CD4-positive, alpha-beta T cell treated with Interleukin-6 at 100 ng/mL for 8 hours (primary cell): ENCODE data around the gene PNMA5.
A peak's percentile ranks its signal among the peaks of the same experiment; 100 is the strongest.

Experiments
- DNase-seq: peaks from one replicate; pipeline ENCODE4 v3.0.0-alpha.2; 2020; ENCODE audit warnings: mixed read lengths, low spot score

The PNMA5 gene

GRCh38 chrX:152958524-152959465 is 35.1 kb downstream of the PNMA5 start:
- DNase-seq, result peak; percentile 90

- no peak for DNase-seq
Observed at GRCh38 chrX:152958047-152958446, 35.9 kb downstream of the PNMA5 start.

GRCh38 chrX:152950786-152951185 is 43.1 kb downstream of the PNMA5 start:
- DNase-seq, result no peak

- DNase-seq, result no peak
Observed at GRCh38 chrX:152949114-152949513, 44.8 kb downstream of the PNMA5 start.

- DNase-seq, result no peak
Observed at GRCh38 chrX:152946681-152947080, 47.2 kb downstream of the PNMA5 start.

- DNase-seq, result no peak
Observed at GRCh38 chrX:152945021-152945979, 48.6 kb downstream of the PNMA5 start.

GRCh38 chrX:152943826-152944225 is 50.1 kb downstream of the PNMA5 start:
- DNase-seq, result no peak

- no peak for DNase-seq
Observed at GRCh38 chrX:152942077-152942442, 51.9 kb downstream of the PNMA5 start.

GRCh38 chrX:152941328-152942076 is 52.4 kb downstream of the PNMA5 start:
- DNase-seq, result peak; percentile 90
